NCI-H446 treated with DMSO at 0.1 percent for 48 hours (cell line): ENCODE measurements around the gene ANG.
A peak's percentile ranks its signal among the peaks of the same experiment; 100 is the strongest.
"Not testable (repeated sequence)": the region's sequence is repeated elsewhere in the genome, so short reads cannot be mapped to it uniquely, and the experiment has no call there.

Source experiments
- DNase-seq: peaks from one replicate; lab custom pipeline; 2025; lab: John Stamatoyannopoulos, UW

The ANG gene

GRCh38 chr14:20688167-20688839 lies at the start of gene ANG:
Gene ANG, plus strand, starts transcription at chr14:20688764. Its CDS starts 4,801 bp downstream, at chr14:20693565.
- no peak for DNase-seq

- DNase-seq: no peak
These were observed 47.0 kb upstream of the ANG start, which contains the start of gene OR6S1 for GRCh38 chr14:20641591-20641990. Gene OR6S1, minus strand, starts transcription at chr14:20641691. Its CDS starts 0 bp downstream, at chr14:20641691.

DNA sequence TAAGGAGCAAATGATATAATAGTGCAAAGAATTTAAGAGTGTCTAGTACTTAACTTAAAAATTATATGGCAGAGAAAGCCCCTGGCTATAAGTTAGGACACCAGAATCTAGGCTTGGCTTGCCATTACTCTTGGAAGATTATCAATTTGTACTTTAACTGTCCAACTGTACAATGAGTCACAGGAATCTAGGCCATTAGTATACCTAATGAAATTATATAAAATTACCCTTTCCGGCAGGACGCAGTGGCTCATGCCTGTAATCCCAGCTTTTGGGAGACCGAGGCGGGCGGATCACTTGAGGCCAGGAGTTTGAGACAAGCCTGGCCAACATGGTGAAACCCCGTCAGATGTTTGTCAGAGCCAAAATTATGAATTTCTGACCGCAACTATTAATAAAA lies 46.4 kb upstream of the ANG start:
- no peak for DNase-seq

GRCh38 chr14:20642755-20643154 lies 45.8 kb upstream of the ANG start:
- not testable (repeated sequence) for DNase-seq

GRCh38 chr14:20644520-20644919 lies 44.0 kb upstream of the ANG start:
- DNase-seq: no peak

DNA sequence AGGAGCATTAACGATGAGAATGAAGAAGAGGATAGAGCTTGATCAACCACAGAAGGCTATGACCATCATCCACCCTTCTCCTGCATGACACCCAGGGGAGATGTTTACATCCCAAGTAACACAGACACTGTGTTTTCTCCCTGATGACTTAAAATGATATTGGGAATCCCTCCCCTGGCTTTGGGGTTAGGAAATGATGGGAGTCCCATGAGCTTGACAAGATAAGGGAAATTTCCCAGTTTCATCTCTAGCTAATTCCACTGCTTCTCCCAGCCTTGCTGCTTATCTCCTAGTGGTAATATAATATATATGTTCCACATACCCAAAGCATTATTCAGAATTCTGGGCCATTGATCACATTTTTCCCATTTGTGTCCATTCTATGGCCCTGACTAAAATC lies 43.1 kb upstream of the ANG start:
- DNase-seq: no peak

GRCh38 chr14:20652996-20653975 lies 35.3 kb upstream of the ANG start:
- DNase-seq: no peak

GRCh38 chr14:20655851-20656250 lies 32.7 kb upstream of the ANG start:
- DNase-seq: no peak

DNA sequence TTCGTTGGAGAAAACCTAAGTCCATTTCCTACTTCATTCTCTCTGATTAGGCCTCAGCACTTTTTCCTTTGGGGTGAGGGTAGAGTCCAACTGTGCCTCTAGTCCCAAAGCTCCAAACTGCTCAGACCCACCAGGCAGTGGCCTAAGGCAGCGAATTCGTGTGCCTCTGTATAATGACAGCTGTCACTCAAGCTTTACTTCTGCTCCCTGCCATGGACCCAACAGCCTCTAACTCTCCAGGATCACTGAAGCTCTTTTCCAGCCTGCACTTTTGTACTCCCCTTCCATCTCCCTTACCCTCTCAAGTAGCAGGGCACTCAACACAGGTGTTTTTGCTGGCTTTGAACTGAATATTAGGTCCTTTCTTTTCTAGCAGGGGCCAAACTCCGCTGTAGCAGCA lies 32.3 kb upstream of the ANG start:
- no peak for DNase-seq

DNA sequence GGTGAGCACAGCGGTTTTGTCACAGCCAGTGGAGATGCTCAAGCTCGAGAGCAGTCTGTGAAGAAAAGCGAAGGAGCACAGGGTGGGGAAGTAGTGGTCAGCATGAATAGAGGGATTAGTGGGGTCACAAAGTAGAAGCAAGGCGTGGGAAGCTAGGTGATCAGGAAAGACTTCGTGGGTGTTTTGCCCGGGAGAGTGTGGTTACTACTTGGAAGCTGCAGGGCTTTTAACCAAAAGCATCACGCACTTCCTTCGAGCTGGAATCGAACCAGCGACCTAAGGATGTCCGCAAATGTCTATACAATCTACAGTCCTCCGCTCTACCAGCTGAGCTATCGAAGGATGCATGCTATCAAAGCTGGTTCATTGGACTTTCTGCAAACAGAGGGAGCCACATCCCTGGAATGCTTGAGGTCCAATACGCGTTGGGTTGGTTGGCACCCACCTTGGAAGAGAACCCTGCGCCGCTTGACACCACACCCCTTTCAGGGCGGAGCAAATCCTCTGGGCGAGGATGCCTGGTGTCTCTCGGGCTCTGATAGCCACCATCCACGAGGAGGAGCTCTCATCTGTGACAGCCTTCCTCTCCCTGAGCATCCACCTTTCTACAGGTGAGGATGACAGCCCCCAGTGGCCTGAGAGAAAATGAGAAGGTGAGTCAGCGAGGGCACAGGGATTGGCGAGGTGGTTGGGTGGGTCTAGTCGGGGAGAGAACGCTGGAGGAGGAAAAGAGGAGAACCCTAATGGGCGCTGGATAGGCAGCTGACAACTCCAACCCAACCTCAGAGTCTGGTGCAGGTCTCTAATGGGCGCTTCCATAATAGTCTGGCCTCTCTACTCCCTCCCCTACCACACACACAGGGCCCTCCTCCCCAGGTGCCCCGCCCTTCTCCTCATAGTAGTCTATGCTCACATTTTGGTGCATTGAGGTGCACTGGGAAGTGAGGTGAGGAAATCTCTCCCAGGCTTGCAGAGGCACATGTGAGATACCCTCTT lies 31.1 kb upstream of the ANG start:
- no peak for DNase-seq

- no peak for DNase-seq
These were observed 30.3 kb upstream of the ANG start for GRCh38 chr14:20658246-20658645.

DNA sequence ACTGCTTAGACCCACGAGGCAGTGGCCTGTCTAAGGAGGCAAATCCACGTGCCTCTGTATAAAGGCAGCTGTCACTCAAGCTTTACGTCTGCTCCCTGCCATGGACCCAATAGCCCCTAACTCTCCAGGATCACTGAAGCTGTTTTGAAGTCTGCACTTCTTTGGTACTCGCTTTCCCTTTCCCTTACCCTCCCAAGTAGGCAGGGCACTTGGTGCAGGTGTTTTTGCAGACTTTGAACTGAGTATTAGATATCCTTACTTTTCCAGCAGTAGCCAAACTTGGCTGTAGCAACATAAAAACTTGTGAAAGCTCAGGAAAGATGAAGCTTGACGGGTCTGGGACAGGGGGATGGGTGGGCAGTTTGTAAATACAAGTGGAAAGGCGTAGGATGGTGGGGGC lies 29.2 kb upstream of the ANG start:
- DNase-seq: no peak

GRCh38 chr14:20659813-20660395 lies 28.7 kb upstream of the ANG start:
- no peak for DNase-seq

GRCh38 chr14:20661197-20661596 lies 27.4 kb upstream of the ANG start:
- no peak for DNase-seq

GRCh38 chr14:20662968-20663732 lies 25.4 kb upstream of the ANG start:
- DNase-seq: peak; percentile 49

GRCh38 chr14:20666400-20666961 lies 22.1 kb upstream of the ANG start:
- DNase-seq: not testable (repeated sequence)

DNA sequence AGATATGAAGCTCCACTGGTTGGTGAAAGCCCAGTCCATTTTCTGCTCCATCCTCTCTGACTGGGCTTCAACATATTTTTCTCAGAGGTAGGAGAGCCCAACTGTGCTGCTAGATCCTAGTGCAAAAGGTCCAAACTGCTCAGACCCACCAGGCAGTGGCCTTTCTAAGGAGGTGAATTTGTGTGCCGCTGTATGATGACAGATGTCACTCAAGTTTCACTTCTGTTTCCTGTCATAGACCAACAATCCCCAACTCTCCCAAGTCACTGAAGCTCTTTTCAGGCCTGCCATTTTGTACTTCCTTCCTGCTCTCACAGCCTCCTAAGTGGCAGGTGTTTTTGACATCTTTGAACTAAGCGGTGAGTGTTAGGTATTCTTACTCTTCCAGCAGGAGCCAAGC lies 20.6 kb upstream of the ANG start:
- DNase-seq: no peak

- DNase-seq: no peak
These were observed 19.6 kb upstream of the ANG start for GRCh38 chr14:20668969-20669368.

- no peak for DNase-seq
These were observed 16.8 kb upstream of the ANG start for GRCh38 chr14:20671597-20672283.

- DNase-seq: no peak
These were observed 12.9 kb upstream of the ANG start for GRCh38 chr14:20675669-20676068.
